Activated CD4-positive, alpha-beta T cell treated with anti-CD3 and anti-CD28 coated beads for 24 hours (primary cell): Measurements from ENCODE around the gene LGALS3BP.
A peak's percentile ranks its signal among the peaks of the same experiment; 100 is the strongest.
"Not testable (repeated sequence)": the region's sequence is repeated elsewhere in the genome, so short reads cannot be mapped to it uniquely, and the experiment has no call there.

Experiments used
- DNase-seq, 2 donors: peaks; one replicate each; pipeline ENCODE4 v3.0.0-alpha.2; 2020; ENCODE audit warnings: low read depth in 2 of 2

The LGALS3BP gene, protein sequence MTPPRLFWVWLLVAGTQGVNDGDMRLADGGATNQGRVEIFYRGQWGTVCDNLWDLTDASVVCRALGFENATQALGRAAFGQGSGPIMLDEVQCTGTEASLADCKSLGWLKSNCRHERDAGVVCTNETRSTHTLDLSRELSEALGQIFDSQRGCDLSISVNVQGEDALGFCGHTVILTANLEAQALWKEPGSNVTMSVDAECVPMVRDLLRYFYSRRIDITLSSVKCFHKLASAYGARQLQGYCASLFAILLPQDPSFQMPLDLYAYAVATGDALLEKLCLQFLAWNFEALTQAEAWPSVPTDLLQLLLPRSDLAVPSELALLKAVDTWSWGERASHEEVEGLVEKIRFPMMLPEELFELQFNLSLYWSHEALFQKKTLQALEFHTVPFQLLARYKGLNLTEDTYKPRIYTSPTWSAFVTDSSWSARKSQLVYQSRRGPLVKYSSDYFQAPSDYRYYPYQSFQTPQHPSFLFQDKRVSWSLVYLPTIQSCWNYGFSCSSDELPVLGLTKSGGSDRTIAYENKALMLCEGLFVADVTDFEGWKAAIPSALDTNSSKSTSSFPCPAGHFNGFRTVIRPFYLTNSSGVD

DNA sequence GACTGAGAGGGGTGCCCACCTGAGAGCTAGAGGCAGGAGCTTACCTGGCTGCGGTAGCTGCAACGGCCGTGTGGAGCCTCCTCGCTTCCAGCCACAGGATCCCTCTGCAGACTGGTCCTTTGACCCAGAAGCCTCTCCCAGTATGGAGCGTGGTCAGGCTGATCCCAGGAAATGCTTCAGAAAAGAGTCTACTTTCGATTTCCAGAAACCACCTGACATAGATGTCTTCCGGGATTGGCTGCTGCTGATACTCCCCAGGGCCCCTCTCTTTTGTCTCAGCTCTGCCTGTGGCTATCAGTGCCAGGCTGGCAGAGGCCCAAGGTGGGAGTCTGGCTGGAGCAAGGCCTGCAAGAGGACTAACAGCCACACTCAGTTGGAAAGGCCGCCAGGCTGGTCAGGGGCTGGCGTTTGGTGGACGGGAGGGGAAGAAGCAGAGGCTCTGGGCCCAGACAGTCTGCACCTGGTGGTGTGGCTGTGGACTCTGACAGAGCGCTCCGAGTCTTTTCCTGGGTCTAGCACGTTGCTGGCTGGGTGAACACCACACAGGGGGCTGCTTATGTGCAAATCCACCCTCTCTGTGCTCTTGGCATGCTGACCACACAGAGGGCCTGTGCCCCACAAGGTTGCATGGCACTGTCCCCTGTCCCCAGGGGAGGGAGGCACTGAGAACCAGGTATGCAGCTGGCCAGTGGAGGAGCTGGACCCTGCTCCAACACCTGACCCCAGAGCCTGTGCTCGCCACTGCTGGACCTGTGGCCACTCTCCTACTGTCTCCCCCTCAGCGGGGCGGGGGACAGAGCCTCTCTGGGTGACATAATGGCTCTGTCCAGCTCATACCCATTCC lies at the start of gene LGALS3BP:
TSS of gene LGALS3BP (minus strand) at position 144 of the 844 bp plus-strand sequence. CDS start 2,732 bp downstream, outside the sequence.
- DNase-seq: no peak

GRCh38 chr17:79028496-79029326 lies 49.0 kb upstream of the LGALS3BP start:
- no peak for DNase-seq

GRCh38 chr17:79027925-79028491 lies 48.3 kb upstream of the LGALS3BP start:
- DNase-seq: no peak

DNA sequence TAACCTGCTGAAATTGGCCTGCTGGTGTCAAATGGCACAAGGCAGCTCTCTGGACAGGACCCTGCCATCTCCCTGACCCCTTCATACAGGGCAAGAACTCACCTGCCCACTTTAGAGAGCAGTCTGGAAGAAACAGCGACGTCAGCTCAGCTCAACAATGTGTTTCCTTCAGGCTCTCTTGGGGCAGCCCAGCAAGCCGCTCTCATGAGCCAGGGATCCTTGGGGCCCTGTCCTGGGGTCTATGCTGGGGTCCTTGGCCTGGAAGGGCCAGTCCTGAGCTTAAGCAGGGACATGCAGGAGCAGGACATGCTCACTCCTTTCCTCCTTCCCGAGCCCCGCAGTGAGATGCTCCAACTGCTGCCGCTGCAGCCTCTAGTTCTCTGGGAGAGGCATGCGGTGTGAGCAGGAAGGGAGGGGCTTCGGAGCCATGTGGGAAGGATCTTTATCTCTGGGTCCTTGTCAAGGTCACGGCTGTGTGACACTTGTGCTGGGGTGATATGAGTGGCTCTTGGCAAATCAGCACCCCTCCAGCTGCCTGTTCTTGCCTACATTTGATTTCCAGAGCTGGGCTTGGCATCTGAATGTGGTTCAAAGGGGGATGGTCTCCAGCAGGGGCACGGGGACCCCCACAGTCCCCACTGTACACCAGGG lies 47.7 kb upstream of the LGALS3BP start:
- DNase-seq: no peak

DNA sequence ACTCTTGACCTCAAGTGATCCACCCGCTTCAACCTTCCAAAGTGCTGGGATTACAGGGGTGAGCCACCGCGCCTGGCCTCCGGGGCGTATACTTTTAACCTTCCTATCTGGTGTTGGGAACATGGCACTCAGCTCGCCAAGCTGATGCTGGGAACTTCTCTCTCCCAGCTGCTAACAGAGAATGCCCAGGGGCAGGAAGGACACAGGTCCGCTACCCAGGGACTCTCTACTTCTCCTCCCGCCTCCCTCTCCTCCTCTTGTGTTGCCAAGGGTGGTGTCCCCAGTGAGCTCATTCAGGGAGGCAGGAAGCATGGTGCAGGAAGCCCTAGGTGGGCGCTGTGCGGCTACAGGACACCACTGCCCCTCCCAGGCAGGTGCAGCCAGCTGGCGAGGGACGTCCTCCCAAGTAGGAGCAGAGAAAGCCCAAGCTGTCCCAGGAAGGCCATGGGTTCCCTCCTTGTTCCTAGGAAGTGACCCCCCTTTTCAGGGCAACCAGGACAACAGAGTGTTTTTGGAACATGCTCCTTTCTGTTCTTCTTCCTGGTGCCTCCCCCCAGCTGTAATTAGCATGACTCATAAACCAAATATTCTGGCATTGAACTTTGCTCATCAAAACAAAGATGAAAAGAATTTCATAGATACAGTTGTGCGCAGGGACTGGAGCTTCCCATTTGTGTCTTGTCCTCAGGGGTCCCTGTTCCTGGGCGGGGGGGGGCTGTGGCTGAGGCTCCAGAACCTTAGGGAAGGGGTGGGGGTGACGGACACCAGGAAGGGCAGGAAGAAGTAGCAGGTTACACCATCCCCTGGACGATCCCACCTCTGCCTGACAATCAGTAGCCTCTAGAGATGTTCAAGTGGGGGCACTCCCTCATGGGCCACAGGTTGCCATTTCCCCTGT lies 46.9 kb upstream of the LGALS3BP start:
- DNase-seq: no peak

DNA sequence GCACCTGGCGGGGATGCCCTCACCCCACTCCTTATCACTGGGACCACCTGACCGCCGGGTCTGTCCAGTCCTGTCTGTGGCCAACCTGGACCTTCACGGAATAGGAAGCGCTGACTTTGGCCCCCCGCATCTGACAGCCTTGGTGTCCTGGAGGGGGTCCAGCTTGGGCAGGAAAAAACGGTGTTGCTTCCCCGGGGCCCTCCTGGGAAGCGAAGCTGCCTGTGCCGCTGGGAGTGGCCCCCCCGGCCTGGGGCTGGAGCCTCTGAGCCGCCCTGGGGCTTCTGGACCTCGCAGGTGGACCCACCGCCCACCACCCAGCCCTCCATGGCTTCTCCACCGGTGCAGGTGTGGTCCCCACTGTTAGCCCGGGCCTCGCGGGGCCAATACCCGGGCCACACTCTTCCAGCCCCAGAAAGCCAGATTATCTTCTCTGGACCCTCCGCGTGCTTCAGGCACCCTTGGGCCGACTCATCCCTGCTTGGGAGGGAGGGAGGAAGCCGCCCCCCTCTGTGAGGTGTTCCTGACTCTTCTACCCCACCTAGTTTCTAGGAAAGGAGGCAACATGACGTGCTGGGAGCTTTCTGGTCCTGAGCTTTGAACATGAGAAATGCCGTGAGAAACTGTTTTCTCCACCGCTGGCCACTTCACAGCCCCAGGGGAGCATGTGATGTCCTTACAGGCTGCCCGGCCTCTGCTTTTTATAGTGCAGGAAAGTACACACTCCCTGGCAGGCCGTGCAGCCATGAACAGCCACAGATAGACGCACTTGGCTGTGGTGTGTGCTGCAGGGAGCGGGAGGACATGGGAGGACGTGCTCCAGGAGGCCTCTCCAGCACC lies 45.4 kb upstream of the LGALS3BP start:
- no peak for DNase-seq

GRCh38 chr17:79023886-79024771 lies 44.4 kb upstream of the LGALS3BP start, which contains the start of gene C1QTNF1:
Gene C1QTNF1 (plus strand): TSS chr17:79024169. CDS start chr17:79043969, 19,800 bp downstream.
- no peak for DNase-seq

GRCh38 chr17:79023180-79023705 lies 43.5 kb upstream of the LGALS3BP start:
- no peak for DNase-seq

DNA sequence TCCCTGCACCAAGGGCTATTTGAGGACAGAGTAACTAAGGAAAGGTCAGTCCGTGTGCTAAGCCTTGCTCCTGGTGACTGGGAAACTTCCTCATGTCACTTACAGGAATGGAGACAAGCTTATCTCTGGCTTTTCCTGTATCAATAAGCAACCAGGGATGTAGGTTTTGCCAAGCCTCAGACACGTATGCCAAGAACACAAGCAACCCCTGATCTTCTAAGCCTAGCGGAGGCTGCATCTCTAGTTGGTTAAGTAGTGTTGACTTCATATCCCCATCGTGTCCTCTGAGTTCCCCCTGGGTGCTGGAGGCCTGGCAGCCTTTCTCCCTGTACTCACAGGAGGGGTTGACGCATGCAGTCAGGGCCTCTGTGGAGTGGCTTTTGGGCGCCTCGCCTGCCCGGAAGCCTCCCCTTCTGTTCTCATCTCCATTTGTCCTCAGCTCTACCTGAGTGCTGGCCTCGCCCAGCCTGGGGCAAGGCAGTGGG lies 42.8 kb upstream of the LGALS3BP start:
- no peak for DNase-seq

DNA sequence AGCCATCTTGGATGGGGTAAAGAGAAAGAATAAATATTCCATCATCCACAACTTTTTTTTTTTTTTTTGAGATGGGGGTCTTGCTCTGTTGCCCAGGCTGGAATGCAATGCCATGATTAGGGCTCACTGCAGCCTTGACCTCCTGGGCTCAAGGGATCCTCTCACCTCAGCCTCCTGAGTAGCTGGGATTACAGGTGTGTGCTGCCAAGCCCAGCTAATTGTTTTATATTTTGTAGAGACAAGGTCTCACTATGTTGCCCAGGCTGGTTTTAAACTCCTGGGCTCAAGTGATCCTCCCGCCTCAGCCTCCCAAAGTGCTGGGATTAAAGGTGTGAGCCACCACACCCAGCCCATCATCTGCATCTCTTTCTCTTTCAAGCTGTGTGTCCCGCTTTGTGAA lies 42.2 kb upstream of the LGALS3BP start:
- DNase-seq: not testable (repeated sequence)

GRCh38 chr17:79020631-79021301 lies 41.0 kb upstream of the LGALS3BP start:
- DNase-seq: no peak

DNA sequence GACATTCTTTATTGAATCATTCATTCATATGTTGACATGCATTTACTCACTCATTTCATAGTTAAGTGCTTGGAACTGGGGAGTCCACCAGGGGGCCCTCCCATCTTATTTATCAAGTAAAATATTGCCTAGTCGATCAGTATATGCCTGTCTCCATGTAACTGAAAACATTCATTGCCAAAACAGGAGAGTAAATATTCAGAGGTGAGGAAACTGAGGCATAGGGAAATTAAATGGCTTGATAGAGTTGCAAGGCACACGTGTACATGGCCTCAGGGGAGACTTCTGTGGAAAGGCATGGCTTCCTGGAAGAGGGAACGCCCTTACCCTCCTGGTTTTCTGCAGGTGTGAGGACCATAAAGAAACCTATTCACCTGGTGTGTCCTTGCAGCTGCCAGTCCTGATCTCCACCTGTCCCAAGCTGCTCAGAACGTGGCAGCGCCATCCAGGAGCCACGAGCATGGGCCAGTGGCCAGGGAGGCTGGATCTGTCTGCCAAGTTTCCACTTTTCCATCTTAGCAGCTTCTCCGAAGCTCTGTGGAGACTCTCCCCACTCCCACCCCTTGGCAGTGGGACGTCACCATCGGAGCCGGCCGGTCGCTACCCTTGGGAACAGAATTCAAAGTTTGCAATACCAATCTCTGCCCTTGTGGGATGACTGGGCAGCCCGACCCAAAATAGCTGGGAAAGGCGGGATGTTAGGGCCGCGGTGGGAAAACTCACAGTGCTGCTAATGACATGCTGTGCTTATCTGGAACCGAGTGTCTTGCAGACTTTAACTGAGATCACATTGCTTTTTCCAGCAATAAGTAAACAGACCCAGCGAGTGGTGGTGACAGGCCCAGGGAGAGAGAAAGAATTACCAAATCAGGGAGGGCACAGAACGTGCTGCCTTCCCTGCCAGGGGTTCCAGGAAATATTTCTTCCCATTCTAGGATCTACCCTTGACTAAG lies 40.2 kb upstream of the LGALS3BP start:
- peak in 1 of 2 donors; percentile 22 for DNase-seq

DNA sequence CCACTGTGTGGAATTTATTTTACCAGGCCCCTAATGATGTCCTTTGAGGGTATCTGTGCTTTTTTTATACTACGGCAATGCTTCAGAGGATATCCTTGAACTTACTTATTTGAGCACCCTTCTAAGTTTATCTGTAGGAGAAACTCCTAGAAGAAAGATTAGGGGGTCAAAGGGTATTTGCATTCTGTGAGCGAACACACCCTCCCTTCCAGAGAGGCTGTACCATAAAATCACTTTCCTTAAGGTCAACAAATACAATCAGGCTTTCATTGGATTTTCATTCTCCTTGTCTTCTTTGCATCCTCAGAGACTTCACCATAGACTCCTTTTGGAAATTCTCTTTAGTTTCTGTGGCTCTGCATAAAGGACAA lies 39.5 kb upstream of the LGALS3BP start:
- no peak for DNase-seq

- DNase-seq: no peak
Measured at GRCh38 chr17:79018370-79018695, 38.6 kb upstream of the LGALS3BP start.

GRCh38 chr17:79017546-79018369 lies 38.0 kb upstream of the LGALS3BP start:
- no peak for DNase-seq
